Ovary (tissue), 3 donors: ENCODE results near the gene KCNN3.

Experiments
- CTCF ChIP-seq, 3 donors: fragments of 450-650 bp in 2 of 3; fragments of 200-600 bp in 1 of 3; IDR thresholded peaks; one replicate each; pipeline versions ENCODE4 v1.5.1 to v1.8.0; 2016 to 2022; ENCODE audit warnings: antibody characterized with exemption in 3 of 3, mild to moderate bottlenecking in 1 of 3
- EP300 ChIP-seq: sonication (generic); formaldehyde crosslinking; IDR thresholded peaks from one replicate; pipeline ENCODE4 v1.6.1; 2017; ENCODE audit warnings: antibody characterized with exemption
- POLR2A ChIP-seq: fragments of 450-650 bp; IDR thresholded peaks from one replicate; pipeline ENCODE4 v1.6.1; 2017; ENCODE audit warnings: antibody characterized with exemption, mild to moderate bottlenecking, moderate library complexity
- donor health status: DM: no; HTN: no; CAD: no.

GRCh38 chr1:154765970-154766369 is 104.1 kb downstream of the KCNN3 start:
- TF ChIP-seq CTCF (IDR thresholded peaks at IDR 0.05): no peak
- TF ChIP-seq POLR2A: no peak
- no peak for TF ChIP-seq EP300
